DOHH2 (cell line): ENCODE measurements around the gene C17orf107.
"Not testable (repeated sequence)": the region's sequence is repeated elsewhere in the genome, so short reads cannot be mapped to it uniquely, and the experiment has no call there.

Source experiments
- EZH2phosphoT487 ChIP-seq: fragments of 200-600 bp; sonication (generic); IDR thresholded peaks from 2 replicates; pipeline ENCODE4 v1.6.1; 2017; ENCODE audit warnings: borderline replicate concordance, mild to moderate bottlenecking, antibody characterized with exemption, low read length, moderate library complexity, mixed read lengths
- TF ChIP-seq, protein P1 (sequence below): fragments of 200-600 bp; sonication (generic); IDR thresholded peaks from one replicate; pipeline ENCODE4 v1.5.1; 2014; ENCODE audit warnings: antibody characterized with exemption, mild to moderate bottlenecking, low read depth, low read length; ENCODE audit not compliant: poor library complexity, severe bottlenecking

DNA sequence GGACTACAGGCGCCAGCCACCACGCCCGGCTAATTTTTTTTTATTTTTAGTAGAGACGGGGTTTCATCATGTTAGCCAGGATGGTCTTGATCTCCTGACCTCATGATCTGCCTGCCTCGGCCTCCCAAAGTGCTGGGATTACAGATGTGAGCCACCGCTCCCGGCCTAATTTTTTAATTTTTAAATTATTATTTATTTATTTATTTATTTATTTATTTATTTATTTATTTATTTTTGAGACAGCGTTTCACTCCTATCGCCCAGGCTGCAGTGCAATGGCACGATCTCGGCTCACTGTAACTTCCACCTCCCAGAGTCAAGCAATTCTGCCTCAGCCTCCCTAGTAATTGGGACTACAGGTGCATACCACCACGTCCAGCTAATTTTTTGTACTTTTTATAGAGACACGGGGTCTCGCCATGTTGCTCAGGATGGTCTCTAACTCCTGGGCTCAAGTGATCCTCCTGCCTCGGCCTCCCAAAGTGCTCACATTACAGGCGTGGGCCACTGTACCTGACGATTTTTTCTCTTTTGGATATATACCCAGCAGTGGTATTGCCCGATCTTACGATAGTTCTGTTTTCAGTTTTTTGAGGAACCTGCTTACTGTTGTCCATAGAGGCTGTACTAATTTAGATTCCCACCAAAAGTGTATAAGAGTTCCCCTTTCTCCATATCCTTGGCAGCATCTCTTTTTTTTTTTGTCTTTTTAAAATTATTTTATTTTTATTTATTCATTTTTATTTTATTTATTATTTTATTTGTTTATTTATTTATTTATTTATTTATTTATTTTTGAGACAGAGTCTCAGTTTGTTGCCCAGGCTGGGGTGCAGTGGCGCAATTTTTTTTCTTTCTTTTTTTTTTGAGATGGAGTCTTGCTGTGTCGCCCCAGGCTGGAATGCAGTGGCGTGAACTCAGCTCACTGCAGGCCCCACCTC is 30.0 kb upstream of the C17orf107 start:
- TF ChIP-seq, protein P1, sequence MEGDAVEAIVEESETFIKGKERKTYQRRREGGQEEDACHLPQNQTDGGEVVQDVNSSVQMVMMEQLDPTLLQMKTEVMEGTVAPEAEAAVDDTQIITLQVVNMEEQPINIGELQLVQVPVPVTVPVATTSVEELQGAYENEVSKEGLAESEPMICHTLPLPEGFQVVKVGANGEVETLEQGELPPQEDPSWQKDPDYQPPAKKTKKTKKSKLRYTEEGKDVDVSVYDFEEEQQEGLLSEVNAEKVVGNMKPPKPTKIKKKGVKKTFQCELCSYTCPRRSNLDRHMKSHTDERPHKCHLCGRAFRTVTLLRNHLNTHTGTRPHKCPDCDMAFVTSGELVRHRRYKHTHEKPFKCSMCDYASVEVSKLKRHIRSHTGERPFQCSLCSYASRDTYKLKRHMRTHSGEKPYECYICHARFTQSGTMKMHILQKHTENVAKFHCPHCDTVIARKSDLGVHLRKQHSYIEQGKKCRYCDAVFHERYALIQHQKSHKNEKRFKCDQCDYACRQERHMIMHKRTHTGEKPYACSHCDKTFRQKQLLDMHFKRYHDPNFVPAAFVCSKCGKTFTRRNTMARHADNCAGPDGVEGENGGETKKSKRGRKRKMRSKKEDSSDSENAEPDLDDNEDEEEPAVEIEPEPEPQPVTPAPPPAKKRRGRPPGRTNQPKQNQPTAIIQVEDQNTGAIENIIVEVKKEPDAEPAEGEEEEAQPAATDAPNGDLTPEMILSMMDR = not testable (repeated sequence)
- TF ChIP-seq EZH2phosphoT487 = not testable (repeated sequence)
